Kidney (tissue), 14 donors: ENCODE data around the gene TNK2. TPM values are rescaled to one million over a fixed set of nuclear protein-coding genes. Genes with fewer than 3 reads are reported as not detected.
A peak's percentile ranks its signal among the peaks of the same experiment; 100 is the strongest.

ENCODE experiments used
- DNase-seq, 5 donors: peaks; one replicate each; pipeline ENCODE4 v3.0.0-alpha.2; 2013 to 2020
- FAIRE-seq: peaks from 2 replicates; lab custom pipeline; 2012; peaks lifted over from hg19 to GRCh38; lab: Jason Lieb, UNC
- H3K27ac ChIP-seq, 2 donors: one replicate each; pipeline ENCODE4 v1.7.0; 2013; ENCODE audit warnings: low read depth in 2 of 2, low read length in 2 of 2, inconsistent platforms in 1 of 2
- H3K27me3 ChIP-seq: one replicate; pipeline ENCODE4 v1.7.1; 2013; ENCODE audit warnings: low read length, inconsistent platforms; ENCODE audit not compliant: control insufficient read depth, insufficient read depth
- H3K36me3 ChIP-seq, 3 donors: one replicate each; pipeline versions ENCODE4 v1.7.0 to v1.7.1; 2013; ENCODE audit warnings: low read length in 3 of 3, control low read depth in 1 of 3, inconsistent platforms in 1 of 3; ENCODE audit not compliant: insufficient read depth in 3 of 3, control insufficient read depth in 2 of 3
- H3K4me1 ChIP-seq, 3 donors: one replicate each; pipeline versions ENCODE4 v1.7.0 to v1.7.1; 2013; ENCODE audit warnings: low read length in 3 of 3, inconsistent platforms in 1 of 3, low read depth in 1 of 3; ENCODE audit not compliant: control insufficient read depth in 2 of 3, insufficient read depth in 2 of 3
- H3K4me3 ChIP-seq, 3 donors: one replicate each; pipeline versions ENCODE4 v1.7.0 to v1.8.1; 2013; ENCODE audit warnings: low read length in 3 of 3, control low read depth in 1 of 3, inconsistent platforms in 1 of 3
- H3K9ac ChIP-seq, 3 donors: one replicate each; pipeline versions ENCODE4 v1.7.0 to v1.7.1; 2013; ENCODE audit warnings: low read length in 3 of 3, control low read depth in 1 of 3, inconsistent platforms in 1 of 3
- H3K9me3 ChIP-seq, 3 donors: one replicate each; pipeline versions ENCODE4 v1.7.0 to v1.7.1; 2013; ENCODE audit warnings: low read length in 3 of 3, control low read depth in 1 of 3, inconsistent platforms in 1 of 3; ENCODE audit not compliant: control insufficient read depth in 2 of 3, insufficient read depth in 1 of 3
- CTCF ChIP-seq: IDR thresholded peaks from 3 replicates; pipeline ENCODE4 v1.5.1; 2012; ENCODE audit warnings: mild to moderate bottlenecking, moderate library complexity, borderline replicate concordance; ENCODE audit not compliant: insufficient read depth; ENCODE audit errors: extremely low read depth
- intact Hi-C: fragments of 100-400 bp; cut with DNase I; formaldehyde crosslinking; loops from one replicate; pipeline ENCODE4 v1.11.1; 2022
- polyA plus RNA-seq: library from polyadenylated mRNA; stranded (reverse); fragments of 350-450 nt; fragmentation: Illumina TruSeq; extraction: RNeasy Lipid Tissue Mini Kit (QIAGEN cat#74804); gene quantifications from one replicate; pipeline ENCODE4 v1.2.3, GENCODE V29; 2014; ENCODE audit warnings: low read depth, low replicate concordance; ENCODE audit not compliant: insufficient read depth
- total RNA-seq: library from RNA; stranded (reverse); fragmentation: NEBNext Ultra II Directional; extraction: Animal tissue kit (Norgen Biotek cat#: 25700); gene quantifications from one replicate; pipeline ENCODE4 v1.2.1, GENCODE V29; 2021
- donor health status: control.
- donor health status: control.
- donor health status: control.
- donor health status: control.
- donor health status: control.
- donor health status: DM: yes; HTN: yes; CAD: no.
- donor health status: Normal renal cell carcinoma (clear cell type).

TNK2 gene
- total and polyA plus RNA-seq, 2 donors from 2014 or later, result 14.7 to 42.5 TPM

- Histone ChIP-seq H3K27me3 (no peaks in the 10 kb centered on the region), H3K9me3 (no peaks in the 10 kb centered on the region), H3K27ac (no peak overlapping the region), H3K4me1 (peaks cover 0 to 32% (median 0%) of the 10 kb centered on the region in 3 donors), H3K4me3 (no peak overlapping the region), H3K9ac (no peak overlapping the region), H3K36me3 (no peaks in the 10 kb centered on the region)
- FAIRE-seq (no peak), DNase-seq (no peak)
- no peak for TF ChIP-seq CTCF
- intact Hi-C loops, result no loop called here
Measured at GRCh38 chr3:195893916-195894465, 14.4 kb downstream of the TNK2 start.

GRCh38 chr3:195893516-195893915, 14.8 kb downstream of the TNK2 start:
- FAIRE-seq (no peak), DNase-seq (no peak)
- Histone ChIP-seq H3K36me3 (no peaks in the 10 kb centered on the region), H3K27ac (no peak overlapping the region), H3K9ac (no peak overlapping the region), H3K9me3 (no peaks in the 10 kb centered on the region), H3K4me1 (peaks cover 0 to 32% (median 0%) of the 10 kb centered on the region in 3 donors), H3K27me3 (no peaks in the 10 kb centered on the region), H3K4me3 (no peak overlapping the region)
- TF ChIP-seq CTCF, result no peak
- intact Hi-C loops, result no loop called here

- Histone ChIP-seq H3K9me3 (no peaks in the 10 kb centered on the region), H3K36me3 (no peaks in the 10 kb centered on the region), H3K4me3 (no peak overlapping the region), H3K27ac (no peak overlapping the region), H3K27me3 (no peaks in the 10 kb centered on the region), H3K4me1 (peaks cover 0 to 32% (median 0%) of the 10 kb centered on the region in 3 donors), H3K9ac (peak overlapping the region in 1 of 3 donors; percentile 46)
- intact Hi-C loops, result no loop called here
- DNase-seq, result peak in 1 of 5 donors; percentile 68
- FAIRE-seq, result no peak
- TF ChIP-seq CTCF, result no peak
Measured at GRCh38 chr3:195893044-195893395, 15.3 kb downstream of the TNK2 start.
